ENCODE data around the gene CCDC8.

CCDC8 gene

DNA sequence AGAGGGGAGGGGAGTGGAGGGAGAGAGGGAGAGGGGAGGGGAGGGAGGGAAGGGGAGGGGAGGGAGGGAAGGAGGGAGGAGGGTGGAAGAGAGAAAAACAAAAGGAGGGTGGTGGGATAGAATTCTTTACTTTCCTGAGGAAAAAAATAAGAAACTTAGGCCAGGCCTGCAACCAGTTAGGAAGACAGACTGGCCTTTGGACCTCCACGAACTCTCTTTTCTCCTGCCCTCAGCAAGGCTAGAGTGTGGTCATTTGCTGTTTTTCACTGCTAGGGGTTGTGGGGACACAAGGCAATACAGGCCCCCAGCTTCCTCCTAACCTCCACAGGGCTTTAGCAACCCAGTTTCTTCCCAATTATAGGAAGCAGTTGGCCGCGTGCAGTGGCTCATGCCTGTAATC, 4.2 kb downstream of the CCDC8 start:
- Histone ChIP-seq H4K8ac (ENCODE audit: low read length) (no peak overlapping the region), H3K4me2 (ENCODE audit: low read length, poor library complexity, severe bottlenecking) (no peak overlapping the region), H2BK120ac (ENCODE audit: low read depth, low read length) (no peak overlapping the region), H2AK5ac (ENCODE audit: low read length, severe bottlenecking) (no peak overlapping the region), H3K14ac (ENCODE audit: low read length in 2 of 2) (no peak overlapping the region), H3K9me3 (ENCODE audit: control insufficient read depth, low read length) (no peaks in the 10 kb centered on the region), H3K4me3 (ENCODE audit: insufficient read depth in 1 of 2, low read depth in 1 of 2, low read length in 2 of 2) (no peak overlapping the region), H2AFZ (ENCODE audit: low read depth, low read length) (no peak overlapping the region), H3K27ac (ENCODE audit: low read length, poor library complexity, severe bottlenecking) (no peak overlapping the region), H3K4me1 (ENCODE audit: control insufficient read depth, insufficient read depth, low read depth, low read length) (peaks cover 48% of the 10 kb centered on the region), H3K27me3 (ENCODE audit: control insufficient read depth in 1 of 2, insufficient read depth in 1 of 2, low read length in 2 of 2) (peaks cover 0 to 55% of the 10 kb centered on the region in 2 experiments), H3K79me1 (replicated peaks; ENCODE audit: low read length, poor library complexity, severe bottlenecking) (peaks cover 21% of the 10 kb centered on the region), H3K36me3 (ENCODE audit: control insufficient read depth in 1 of 2, insufficient read depth in 2 of 2, low read depth in 1 of 2, low read length in 2 of 2) (peaks cover 0 to 16% of the 10 kb centered on the region in 2 experiments), H3K9ac (ENCODE audit: low read length) (no peak overlapping the region), H4K91ac (ENCODE audit: low read length) (no peak overlapping the region), H2BK12ac (ENCODE audit: low read length in 2 of 2) (no peak overlapping the region), H2BK5ac (ENCODE audit: low read depth, low read length, poor library complexity, severe bottlenecking) (no peak overlapping the region), H3K4ac (ENCODE audit: low read depth in 1 of 2, low read length in 2 of 2) (no peak overlapping the region), H3K23ac (ENCODE audit: low read length in 2 of 2) (no peak overlapping the region), H2BK15ac (ENCODE audit: low read depth, poor library complexity, severe bottlenecking) (no peak overlapping the region), H3K18ac (ENCODE audit: low read depth in 1 of 2, low read length in 2 of 2) (peak overlapping the region; percentile 61 to 64)
- no peak for DNase-seq
- WGBS = 38% methylated on average over 2 of the region's 3 CpGs

DNA sequence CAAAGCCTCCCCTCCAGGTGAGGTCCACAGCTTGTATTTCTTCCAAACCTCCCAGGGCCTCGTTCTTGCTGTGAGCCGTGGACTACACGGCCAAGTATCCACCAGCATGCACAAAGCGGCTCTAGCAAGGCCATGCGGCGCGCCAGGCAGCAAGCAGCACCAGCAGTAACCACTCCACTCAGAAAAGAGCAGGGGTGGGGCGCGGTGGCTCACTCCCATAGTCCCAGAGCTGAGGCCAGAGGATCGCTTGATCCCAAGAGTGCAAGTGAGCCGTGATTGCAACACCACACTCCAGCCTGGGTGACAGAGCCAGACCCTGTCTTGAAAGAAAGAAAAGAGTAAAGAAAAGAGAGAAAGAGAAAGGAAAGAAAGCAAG, 4.7 kb downstream of the CCDC8 start:
- Histone ChIP-seq H3K27ac (ENCODE audit: low read length, poor library complexity, severe bottlenecking) (no peak overlapping the region), H3K36me3 (ENCODE audit: control insufficient read depth in 1 of 2, insufficient read depth in 2 of 2, low read depth in 1 of 2, low read length in 2 of 2) (peaks cover 0 to 16% of the 10 kb centered on the region in 2 experiments), H3K9me3 (ENCODE audit: control insufficient read depth, low read length) (no peaks in the 10 kb centered on the region), H2AFZ (ENCODE audit: low read depth, low read length) (no peak overlapping the region), H3K4me1 (ENCODE audit: control insufficient read depth, insufficient read depth, low read depth, low read length) (peaks cover 48% of the 10 kb centered on the region), H2BK12ac (ENCODE audit: low read length in 2 of 2) (peak overlapping the region; percentile 87 to 95), H2BK120ac (ENCODE audit: low read depth, low read length) (peak overlapping the region; percentile 35), H2AK5ac (ENCODE audit: low read length, severe bottlenecking) (peak overlapping the region; percentile 21), H2BK5ac (ENCODE audit: low read depth, low read length, poor library complexity, severe bottlenecking) (no peak overlapping the region), H3K18ac (ENCODE audit: low read depth in 1 of 2, low read length in 2 of 2) (peak overlapping the region; percentile 89 to 96), H4K91ac (ENCODE audit: low read length) (peak overlapping the region; percentile 73), H4K8ac (ENCODE audit: low read length) (peak overlapping the region; percentile 93), H3K79me1 (replicated peaks; ENCODE audit: low read length, poor library complexity, severe bottlenecking) (peaks cover 21% of the 10 kb centered on the region), H3K14ac (ENCODE audit: low read length in 2 of 2) (peak overlapping the region in 1 of 2 experiments; percentile 56), H3K4me2 (ENCODE audit: low read length, poor library complexity, severe bottlenecking) (peak overlapping the region; percentile 13), H3K27me3 (ENCODE audit: control insufficient read depth in 1 of 2, insufficient read depth in 1 of 2, low read length in 2 of 2) (peaks cover 0 to 53% of the 10 kb centered on the region in 2 experiments), H3K23ac (ENCODE audit: low read length in 2 of 2) (peak overlapping the region in 1 of 2 experiments; percentile 40), H3K9ac (ENCODE audit: low read length) (peak overlapping the region; percentile 53), H3K4ac (ENCODE audit: low read depth in 1 of 2, low read length in 2 of 2) (peak overlapping the region in 1 of 2 experiments; percentile 52), H3K4me3 (ENCODE audit: insufficient read depth in 1 of 2, low read depth in 1 of 2, low read length in 2 of 2) (peak overlapping the region in 1 of 2 experiments; percentile 11), H2BK15ac (ENCODE audit: low read depth, poor library complexity, severe bottlenecking) (peak overlapping the region; percentile 44)
- peak; percentile 87 for DNase-seq
- 2% methylated on average over 11 of the region's 11 CpGs for WGBS

DNA sequence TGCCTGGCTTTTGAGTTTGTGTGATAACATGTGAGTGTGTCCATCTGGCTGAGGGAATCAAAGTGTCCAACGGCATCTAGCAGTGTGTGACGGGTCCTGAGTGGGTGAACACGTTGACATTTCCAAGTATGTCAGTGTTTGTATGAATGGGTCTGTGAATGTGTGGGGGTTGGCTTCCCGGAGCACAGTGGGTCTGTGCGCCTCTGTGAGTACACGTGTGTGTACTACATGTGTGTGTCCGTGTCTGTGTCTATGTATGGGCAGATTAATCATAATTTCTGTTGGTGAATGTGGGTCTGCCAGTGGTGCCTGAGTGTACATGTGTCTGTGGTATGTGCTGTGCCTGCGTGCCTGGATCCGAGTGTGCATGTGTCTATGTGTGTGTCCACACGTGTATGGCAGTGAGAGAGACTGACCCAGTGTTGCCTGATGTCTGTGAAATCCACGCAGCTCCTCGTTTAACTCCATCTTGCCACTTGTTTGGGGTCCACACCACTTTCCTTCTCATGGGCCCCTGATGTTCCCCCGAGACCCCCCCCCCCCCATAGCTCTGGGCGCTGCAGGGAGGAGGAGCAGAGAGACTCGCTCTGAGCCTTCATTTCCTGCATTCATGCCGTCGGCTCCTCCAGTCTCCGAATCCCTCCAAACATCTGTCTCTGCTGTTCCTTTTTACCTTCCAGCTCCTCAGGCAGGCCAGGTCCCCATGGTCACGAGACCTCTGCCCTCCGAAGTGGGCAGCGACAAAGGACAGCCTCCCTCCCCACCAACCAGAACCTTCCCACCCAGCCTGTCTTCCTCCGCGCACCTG, 5.3 kb downstream of the CCDC8 start:
- Histone ChIP-seq H2BK15ac (ENCODE audit: low read depth, poor library complexity, severe bottlenecking) (peak overlapping the region; percentile 44), H4K8ac (ENCODE audit: low read length) (peak overlapping the region; percentile 93), H3K23ac (ENCODE audit: low read length in 2 of 2) (peak overlapping the region in 1 of 2 experiments; percentile 40), H2BK5ac (ENCODE audit: low read depth, low read length, poor library complexity, severe bottlenecking) (no peak overlapping the region), H3K4ac (ENCODE audit: low read depth in 1 of 2, low read length in 2 of 2) (peak overlapping the region; percentile 52 to 68), H3K14ac (ENCODE audit: low read length in 2 of 2) (peak overlapping the region in 1 of 2 experiments; percentile 56), H3K9ac (ENCODE audit: low read length) (peak overlapping the region; percentile 53), H3K4me2 (ENCODE audit: low read length, poor library complexity, severe bottlenecking) (peak overlapping the region; percentile 13), H3K4me3 (ENCODE audit: insufficient read depth in 1 of 2, low read depth in 1 of 2, low read length in 2 of 2) (peak overlapping the region in 1 of 2 experiments; percentile 11), H2AFZ (ENCODE audit: low read depth, low read length) (no peak overlapping the region), H3K36me3 (ENCODE audit: control insufficient read depth in 1 of 2, insufficient read depth in 2 of 2, low read depth in 1 of 2, low read length in 2 of 2) (peaks cover 0 to 16% of the 10 kb centered on the region in 2 experiments), H3K79me1 (replicated peaks; ENCODE audit: low read length, poor library complexity, severe bottlenecking) (peaks cover 19% of the 10 kb centered on the region), H3K18ac (ENCODE audit: low read depth in 1 of 2, low read length in 2 of 2) (peak overlapping the region; percentile 89 to 96), H2BK12ac (ENCODE audit: low read length in 2 of 2) (peak overlapping the region; percentile 87 to 95), H3K27me3 (ENCODE audit: control insufficient read depth in 1 of 2, insufficient read depth in 1 of 2, low read length in 2 of 2) (peaks cover 0 to 47% of the 10 kb centered on the region in 2 experiments), H2AK5ac (ENCODE audit: low read length, severe bottlenecking) (peak overlapping the region; percentile 21), H3K27ac (ENCODE audit: low read length, poor library complexity, severe bottlenecking) (no peak overlapping the region), H3K9me3 (ENCODE audit: control insufficient read depth, low read length) (no peaks in the 10 kb centered on the region), H4K91ac (ENCODE audit: low read length) (peak overlapping the region; percentile 73), H2BK120ac (ENCODE audit: low read depth, low read length) (peak overlapping the region; percentile 35), H3K4me1 (ENCODE audit: control insufficient read depth, insufficient read depth, low read depth, low read length) (peaks cover 45% of the 10 kb centered on the region)
- DNase-seq = no peak
- WGBS = 35% methylated on average over 23 of the region's 23 CpGs

DNA sequence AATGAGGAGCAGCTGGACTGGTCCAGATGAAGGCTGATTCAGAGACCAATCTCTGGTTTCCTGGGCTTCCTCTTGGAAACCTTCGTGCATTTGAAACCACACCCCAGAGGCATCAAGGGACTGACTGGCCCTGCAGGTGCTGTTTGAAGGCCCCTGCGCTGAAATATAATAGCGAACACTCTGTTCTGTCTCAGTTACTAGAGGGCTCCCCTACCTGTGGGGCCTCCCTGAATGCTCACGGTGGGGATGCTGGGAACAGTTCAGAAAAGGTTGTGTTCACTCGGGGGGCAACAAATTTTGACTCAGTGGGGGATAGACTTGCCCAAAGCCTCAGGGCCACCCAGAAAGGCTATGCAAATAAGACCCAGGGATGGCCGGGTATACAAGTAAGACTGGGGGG, 6.4 kb downstream of the CCDC8 start:
- no peak overlapping the region for H3K9ac ChIP-seq (ENCODE audit: low read length)

More for the DNA sequence above, 6.4 kb downstream of the CCDC8 start:
- Histone ChIP-seq H2BK5ac (ENCODE audit: low read depth, low read length, poor library complexity, severe bottlenecking) (no peak overlapping the region), H3K27me3 (ENCODE audit: control insufficient read depth in 1 of 2, insufficient read depth in 1 of 2, low read length in 2 of 2) (peaks cover 0 to 36% of the 10 kb centered on the region in 2 experiments), H2AFZ (ENCODE audit: low read depth, low read length) (no peak overlapping the region), H3K4ac (ENCODE audit: low read depth in 1 of 2, low read length in 2 of 2) (no peak overlapping the region), H3K36me3 (ENCODE audit: control insufficient read depth in 1 of 2, insufficient read depth in 2 of 2, low read depth in 1 of 2, low read length in 2 of 2) (peaks cover 0 to 12% of the 10 kb centered on the region in 2 experiments), H3K4me1 (ENCODE audit: control insufficient read depth, insufficient read depth, low read depth, low read length) (peaks cover 40% of the 10 kb centered on the region), H4K8ac (ENCODE audit: low read length) (no peak overlapping the region), H3K4me2 (ENCODE audit: low read length, poor library complexity, severe bottlenecking) (no peak overlapping the region), H3K18ac (ENCODE audit: low read depth in 1 of 2, low read length in 2 of 2) (peak overlapping the region in 1 of 2 experiments; percentile 22), H2AK5ac (ENCODE audit: low read length, severe bottlenecking) (no peak overlapping the region), H3K14ac (ENCODE audit: low read length in 2 of 2) (no peak overlapping the region), H3K23ac (ENCODE audit: low read length in 2 of 2) (no peak overlapping the region), H2BK120ac (ENCODE audit: low read depth, low read length) (no peak overlapping the region), H3K27ac (ENCODE audit: low read length, poor library complexity, severe bottlenecking) (no peak overlapping the region), H2BK12ac (ENCODE audit: low read length in 2 of 2) (no peak overlapping the region), H2BK15ac (ENCODE audit: low read depth, poor library complexity, severe bottlenecking) (no peak overlapping the region), H3K9me3 (ENCODE audit: control insufficient read depth, low read length) (no peaks in the 10 kb centered on the region), H3K79me1 (replicated peaks; ENCODE audit: low read length, poor library complexity, severe bottlenecking) (peaks cover 11% of the 10 kb centered on the region), H3K4me3 (ENCODE audit: insufficient read depth in 1 of 2, low read depth in 1 of 2, low read length in 2 of 2) (no peak overlapping the region), H4K91ac (ENCODE audit: low read length) (no peak overlapping the region)
- 63% methylated on average over 6 of the region's 6 CpGs for WGBS
- DNase-seq = no peak

Measured in mesenchymal stem cell (in vitro differentiated cells and primary cell).